ENCODE data around the gene TMEM8B. TPM values are rescaled to one million over a fixed set of nuclear protein-coding genes. Genes with fewer than 3 reads are reported as not detected.

TMEM8B gene
- polyA plus RNA-seq, 3 donors = 2.6 to 11.6 (median 3.8) TPM

DNA sequence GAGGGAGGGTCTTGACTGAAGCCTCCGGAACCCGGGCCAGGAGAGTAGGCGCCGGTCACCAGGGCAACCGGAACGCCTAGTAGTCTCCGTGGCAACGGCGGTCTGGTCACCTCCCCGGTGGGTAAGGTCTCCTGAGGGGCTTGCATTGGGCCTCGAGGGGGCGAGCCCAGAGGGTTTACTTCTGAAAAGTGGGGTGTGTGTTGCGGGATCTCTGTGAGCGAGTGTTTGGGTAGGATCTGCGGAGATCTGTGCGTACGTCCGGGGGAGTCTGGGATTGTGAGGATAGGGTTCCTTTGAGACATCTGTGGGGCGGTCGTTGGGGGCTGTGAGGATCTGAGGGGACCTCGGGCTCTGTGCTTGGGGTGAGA is 328 bp upstream of the TMEM8B start, which contains the start of gene FAM221B:
FAM221B (minus strand) TSS at position 17 of the 368 bp plus-strand sequence. CDS start 2,571 bp downstream, outside the sequence.
- H4K20me1 ChIP-seq (ENCODE audit: insufficient read depth, low read length) = no peaks in the 10 kb centered on the region
- H3K79me2 ChIP-seq (ENCODE audit: insufficient read depth, low read length) = peaks cover 4% of the 10 kb centered on the region
- H3K9me3 Mint-ChIP-seq = no peaks in the 10 kb centered on the region
- intact Hi-C loops (cut with micrococcal nuclease) = loop anchor here (2.0 to 5.0 kb wide), 4 partner anchors 16 to 96 kb away; partner anchors contain the start of genes CREB3 (in 1 of the 2), OR13J1 (in 1 of the 2) and TLN1 (in 1 of the 2)
- H3K27ac Mint-ChIP-seq = peak within 1 kb of the TSS; percentile 81 to 99 (median 92)
- H3K27me3 ChIP-seq (ENCODE audit: control insufficient read depth in 2 of 2, insufficient read depth in 2 of 2, low read length in 2 of 2) = no peaks in the 10 kb centered on the region
- TF ChIP-seq, protein P1, sequence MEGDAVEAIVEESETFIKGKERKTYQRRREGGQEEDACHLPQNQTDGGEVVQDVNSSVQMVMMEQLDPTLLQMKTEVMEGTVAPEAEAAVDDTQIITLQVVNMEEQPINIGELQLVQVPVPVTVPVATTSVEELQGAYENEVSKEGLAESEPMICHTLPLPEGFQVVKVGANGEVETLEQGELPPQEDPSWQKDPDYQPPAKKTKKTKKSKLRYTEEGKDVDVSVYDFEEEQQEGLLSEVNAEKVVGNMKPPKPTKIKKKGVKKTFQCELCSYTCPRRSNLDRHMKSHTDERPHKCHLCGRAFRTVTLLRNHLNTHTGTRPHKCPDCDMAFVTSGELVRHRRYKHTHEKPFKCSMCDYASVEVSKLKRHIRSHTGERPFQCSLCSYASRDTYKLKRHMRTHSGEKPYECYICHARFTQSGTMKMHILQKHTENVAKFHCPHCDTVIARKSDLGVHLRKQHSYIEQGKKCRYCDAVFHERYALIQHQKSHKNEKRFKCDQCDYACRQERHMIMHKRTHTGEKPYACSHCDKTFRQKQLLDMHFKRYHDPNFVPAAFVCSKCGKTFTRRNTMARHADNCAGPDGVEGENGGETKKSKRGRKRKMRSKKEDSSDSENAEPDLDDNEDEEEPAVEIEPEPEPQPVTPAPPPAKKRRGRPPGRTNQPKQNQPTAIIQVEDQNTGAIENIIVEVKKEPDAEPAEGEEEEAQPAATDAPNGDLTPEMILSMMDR (IDR thresholded peaks at IDR 0.05) = no peak
- H3K4me1 Mint-ChIP-seq = peaks cover 59% of the 10 kb centered on the region
- H3K4me3 ChIP-seq (replicated peaks in 1 of 3; ENCODE audit: low read depth in 2 of 3, low read length in 3 of 3) = peak within 1 kb of the TSS; percentile 67 to 94 (median 78)
- DNase-seq = no peak
- WGBS (ENCODE audit: insufficient coverage) = 0% methylated on average over 21 of the region's 21 CpGs
- H3K36me3 ChIP-seq (replicated peaks in 1 of 2; ENCODE audit: control insufficient read depth in 1 of 2, insufficient read depth in 2 of 2, low read length in 2 of 2) = no peaks in the 10 kb centered on the region
- H3K4me1 ChIP-seq (ENCODE audit: control insufficient read depth in 1 of 2, insufficient read depth in 2 of 2, low read length in 2 of 2) = peaks cover 47 to 58% of the 10 kb centered on the region in 2 donors
- peak within 1 kb of the TSS; percentile 99 for H3K4me2 ChIP-seq (replicated peaks; ENCODE audit: extremely low read depth, low read length, poor library complexity, severe bottlenecking)
- peak within 1 kb of the TSS; percentile 94 to 99 for H3K4me3 Mint-ChIP-seq
- peak within 1 kb of the TSS; percentile 98 for H2AFZ ChIP-seq (ENCODE audit: insufficient read depth, low read depth, low read length, poor library complexity, severe bottlenecking)
- H3K27ac ChIP-seq (ENCODE audit: low read depth in 1 of 2, low read length in 2 of 2) = peak within 1 kb of the TSS; percentile 10 to 73
- H3K9ac ChIP-seq (ENCODE audit: insufficient read depth, low read length, poor library complexity, severe bottlenecking) = peak within 1 kb of the TSS; percentile 75
- peaks cover 14 to 18% (median 17%) of the 10 kb centered on the region in 3 donors for H3K27me3 Mint-ChIP-seq (ENCODE audit: low read depth in 3 of 3)
- H3K9me3 ChIP-seq (replicated peaks in 1 of 2; ENCODE audit: control insufficient read depth in 1 of 2, insufficient read depth in 1 of 2, low read length in 2 of 2) = no peaks in the 10 kb centered on the region
- no peaks in the 10 kb centered on the region for H3K36me3 Mint-ChIP-seq

- H3K79me2 ChIP-seq (ENCODE audit: insufficient read depth, low read length) = peaks cover 4% of the 10 kb centered on the region
- peak overlapping the region; percentile 39 to 94 (median 67) for H3K4me3 ChIP-seq (replicated peaks in 1 of 3; ENCODE audit: low read depth in 2 of 3, low read length in 3 of 3)
- Mint-ChIP-seq H3K36me3 (peaks cover 5% of the 10 kb centered on the region in 2 donors), H3K27ac (peak overlapping the region; percentile 5 to 93 (median 82)), H3K9me3 (no peaks in the 10 kb centered on the region), H3K4me3 (peak overlapping the region; percentile 69 to 89), H3K4me1 (peaks cover 70% of the 10 kb centered on the region), H3K27me3 (ENCODE audit: low read depth in 3 of 3) (peaks cover 17 to 18% (median 18%) of the 10 kb centered on the region in 3 donors)
- H3K4me2 ChIP-seq (replicated peaks; ENCODE audit: extremely low read depth, low read length, poor library complexity, severe bottlenecking) = peak overlapping the region; percentile 99
- no peaks in the 10 kb centered on the region for H3K9me3 ChIP-seq (replicated peaks in 1 of 2; ENCODE audit: control insufficient read depth in 1 of 2, insufficient read depth in 1 of 2, low read length in 2 of 2)
- peaks cover 58 to 69% of the 10 kb centered on the region in 2 donors for H3K4me1 ChIP-seq (ENCODE audit: control insufficient read depth in 1 of 2, insufficient read depth in 2 of 2, low read length in 2 of 2)
- intact Hi-C loops (cut with micrococcal nuclease) = loop anchor here (2.0 to 5.0 kb wide), 4 partner anchors 15 to 97 kb away; partner anchors contain the start of genes CREB3 (in 1 of the 2), OR13J1 (in 1 of the 2) and TLN1 (in 1 of the 2)
- DNase-seq = no peak
- H4K20me1 ChIP-seq (ENCODE audit: insufficient read depth, low read length) = no peaks in the 10 kb centered on the region
- no peaks in the 10 kb centered on the region for H3K27me3 ChIP-seq (ENCODE audit: control insufficient read depth in 2 of 2, insufficient read depth in 2 of 2, low read length in 2 of 2)
- H2AFZ ChIP-seq (ENCODE audit: insufficient read depth, low read depth, low read length, poor library complexity, severe bottlenecking) = peak overlapping the region; percentile 98
- 86% methylated on average over 2 of the region's 2 CpGs for WGBS (ENCODE audit: insufficient coverage)
- peak overlapping the region; percentile 10 to 73 for H3K27ac ChIP-seq (ENCODE audit: low read depth in 1 of 2, low read length in 2 of 2)
- peak overlapping the region; percentile 75 for H3K9ac ChIP-seq (ENCODE audit: insufficient read depth, low read length, poor library complexity, severe bottlenecking)
- TF ChIP-seq, protein P1 (IDR thresholded peaks at IDR 0.05) = no peak
- no peaks in the 10 kb centered on the region for H3K36me3 ChIP-seq (replicated peaks in 1 of 2; ENCODE audit: control insufficient read depth in 1 of 2, insufficient read depth in 2 of 2, low read length in 2 of 2)
These were observed 702 bp downstream of the TMEM8B start for GRCh38 chr9:35829764-35830096.
